ENCODE measurements around the gene DNAH10.

DNAH10 gene

DNA sequence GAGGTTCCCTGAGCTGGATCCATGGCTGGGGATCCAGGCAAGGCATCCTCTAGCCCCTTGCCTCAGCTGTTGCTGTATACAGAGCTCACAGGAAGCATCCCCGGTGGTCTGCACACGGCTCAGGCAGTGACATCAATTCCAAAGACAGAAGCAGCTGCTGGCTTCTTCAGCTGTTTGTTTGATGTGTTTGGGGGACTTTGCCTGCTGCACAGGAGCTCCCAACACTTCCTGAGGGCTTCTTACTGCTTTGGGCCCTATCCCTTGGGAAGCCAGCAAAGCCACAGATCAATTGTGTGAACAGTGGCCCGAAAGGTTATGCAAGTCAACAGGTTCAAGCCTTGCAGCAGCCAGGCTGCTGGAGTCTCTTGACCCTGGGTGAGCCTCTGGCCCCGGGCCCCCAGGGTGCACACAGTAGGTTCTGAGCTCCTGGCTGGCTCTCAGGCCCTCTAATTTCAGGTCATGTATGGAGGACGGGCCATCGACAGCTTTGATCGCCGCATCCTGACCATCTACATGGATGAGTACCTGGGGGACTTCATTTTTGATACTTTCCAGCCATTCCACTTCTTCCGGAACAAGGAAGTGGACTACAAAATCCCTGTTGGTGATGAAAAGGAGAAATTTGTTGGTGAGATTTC, 168.0 kb downstream of the DNAH10 start:
- Histone ChIP-seq H3K27me3 (ENCODE audit: insufficient read depth, insufficient read length) (no peaks in the 10 kb centered on the region), H3K4me1 (ENCODE audit: insufficient read depth, insufficient read length) (no peaks in the 10 kb centered on the region), H3K36me3 (ENCODE audit: insufficient read depth, insufficient read length, low read length) (no peaks in the 10 kb centered on the region), H3K9me3 (ENCODE audit: insufficient read depth, low read length) (no peaks in the 10 kb centered on the region), H3K9ac (ENCODE audit: insufficient read length, low read depth) (no peak overlapping the region), H3K4me3 (ENCODE audit: insufficient read length, low read depth) (no peak overlapping the region)
- DNase-seq (ENCODE audit: low read depth, low spot score): no peak
- TF ChIP-seq YY1 (IDR thresholded peaks at IDR 0.05; ENCODE audit: insufficient read depth, insufficient read length) (no peak), SUZ12 (IDR thresholded peaks at IDR 0.05; ENCODE audit: extremely low read depth, insufficient read depth, insufficient read length) (no peak)

DNA sequence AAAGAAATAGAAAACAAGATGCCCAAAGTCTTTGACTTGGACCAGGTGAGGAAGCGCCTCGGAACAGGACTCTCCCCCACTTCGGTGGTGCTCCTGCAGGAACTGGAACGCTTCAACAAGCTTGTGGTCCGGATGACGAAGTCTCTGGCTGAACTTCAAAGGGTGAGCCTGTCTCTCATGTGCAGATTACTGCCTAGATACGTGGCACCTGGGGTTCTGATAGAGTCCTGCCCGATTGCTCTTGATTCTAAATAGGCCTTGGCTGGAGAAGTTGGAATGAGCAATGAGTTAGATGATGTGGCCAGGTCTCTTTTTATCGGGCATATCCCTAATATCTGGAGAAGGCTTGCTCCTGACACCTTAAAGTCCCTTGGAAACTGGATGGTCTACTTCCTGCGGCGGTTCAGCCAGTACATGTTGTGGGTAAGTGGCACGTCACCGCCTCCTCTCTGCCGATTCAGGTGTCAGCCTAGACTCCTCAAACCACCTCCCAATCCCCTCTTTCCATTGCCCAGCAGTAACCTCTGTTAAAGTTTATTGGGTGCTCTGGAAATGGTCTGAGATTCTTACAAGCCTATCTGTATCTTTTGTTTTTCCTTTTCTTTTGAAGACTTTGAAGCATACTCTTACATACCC, 169.7 kb downstream of the DNAH10 start:
- no peak overlapping the region for H3K9ac ChIP-seq (ENCODE audit: insufficient read length, low read depth)
- H3K4me3 ChIP-seq (ENCODE audit: insufficient read length, low read depth): no peak overlapping the region
- no peaks in the 10 kb centered on the region for H3K4me1 ChIP-seq (ENCODE audit: insufficient read depth, insufficient read length)
- DNase-seq (ENCODE audit: low read depth, low spot score): no peak
- TF ChIP-seq SUZ12 (IDR thresholded peaks at IDR 0.05; ENCODE audit: extremely low read depth, insufficient read depth, insufficient read length): no peak
- H3K9me3 ChIP-seq (ENCODE audit: insufficient read depth, low read length): no peaks in the 10 kb centered on the region
- peaks cover 3% of the 10 kb centered on the region for H3K27me3 ChIP-seq (ENCODE audit: insufficient read depth, insufficient read length)
- H3K36me3 ChIP-seq (ENCODE audit: insufficient read depth, insufficient read length, low read length): peaks cover 5% of the 10 kb centered on the region

DNA sequence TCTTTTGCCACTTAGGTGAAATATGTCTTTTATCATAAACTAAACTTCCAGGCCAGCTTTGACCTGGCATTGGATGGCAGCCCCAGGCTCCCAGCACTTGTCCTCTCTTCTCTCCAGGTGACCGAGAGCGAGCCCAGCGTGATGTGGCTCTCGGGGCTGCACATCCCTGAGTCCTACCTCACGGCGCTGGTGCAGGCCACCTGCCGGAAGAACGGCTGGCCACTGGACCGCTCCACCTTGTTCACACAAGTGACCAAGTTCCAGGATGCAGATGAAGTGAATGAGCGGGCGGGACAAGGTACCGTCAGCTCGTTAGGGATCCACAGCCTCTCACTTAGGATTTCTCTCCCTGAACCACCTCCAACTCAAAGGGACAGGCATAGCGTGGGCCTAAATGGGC, 171.1 kb downstream of the DNAH10 start:
- Histone ChIP-seq H3K27me3 (ENCODE audit: insufficient read depth, insufficient read length) (peaks cover 3% of the 10 kb centered on the region), H3K4me3 (ENCODE audit: insufficient read length, low read depth) (no peak overlapping the region), H3K9me3 (ENCODE audit: insufficient read depth, low read length) (no peaks in the 10 kb centered on the region), H3K9ac (ENCODE audit: insufficient read length, low read depth) (no peak overlapping the region), H3K4me1 (ENCODE audit: insufficient read depth, insufficient read length) (peaks cover 1% of the 10 kb centered on the region), H3K36me3 (ENCODE audit: insufficient read depth, insufficient read length, low read length) (peaks cover 5% of the 10 kb centered on the region)
- no peak for DNase-seq (ENCODE audit: low read depth, low spot score)
- TF ChIP-seq ZNF274 (IDR thresholded peaks at IDR 0.05; ENCODE audit: low read depth, low read length): no peak
- no peak for TF ChIP-seq YY1 (IDR thresholded peaks at IDR 0.05; ENCODE audit: insufficient read depth, insufficient read length)
- no peak for TF ChIP-seq SUZ12 (IDR thresholded peaks at IDR 0.05; ENCODE audit: extremely low read depth, insufficient read depth, insufficient read length)

DNA sequence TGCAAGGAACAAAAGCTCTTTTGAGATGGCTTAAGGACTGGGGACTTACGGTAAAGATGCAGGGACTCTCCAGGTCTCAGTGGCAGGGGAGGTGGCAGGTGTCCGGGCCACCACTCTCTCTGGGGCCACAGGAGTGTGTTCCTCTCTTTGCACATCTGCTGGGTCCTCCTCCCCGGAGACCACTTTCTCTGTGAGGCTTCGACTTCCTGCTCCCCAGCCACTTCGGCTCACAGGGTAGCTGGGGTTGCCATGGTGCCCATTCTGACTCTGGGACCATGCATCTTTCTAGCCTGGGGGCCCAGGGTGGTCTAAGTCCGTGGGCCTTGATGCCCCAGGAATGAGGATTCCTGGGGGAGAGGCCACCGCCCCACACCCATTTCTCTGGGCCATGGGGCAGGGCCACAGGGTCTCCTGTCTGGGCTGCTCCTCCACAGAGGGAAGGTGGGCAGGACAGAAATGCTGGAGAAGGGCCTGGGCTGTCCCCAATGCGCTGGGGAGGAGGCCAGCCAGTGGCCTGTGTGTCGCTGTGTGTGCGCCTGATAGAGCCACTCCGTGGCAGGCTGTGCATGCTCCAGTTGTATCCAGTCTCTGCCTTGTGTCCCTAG, 172.0 kb downstream of the DNAH10 start:
- peaks cover 5% of the 10 kb centered on the region for H3K36me3 ChIP-seq (ENCODE audit: insufficient read depth, insufficient read length, low read length)
- no peak for TF ChIP-seq ZNF274 (IDR thresholded peaks at IDR 0.05; ENCODE audit: low read depth, low read length)
- DNase-seq (ENCODE audit: low read depth, low spot score): no peak
- H3K4me3 ChIP-seq (ENCODE audit: insufficient read length, low read depth): no peak overlapping the region
- H3K9me3 ChIP-seq (ENCODE audit: insufficient read depth, low read length): no peaks in the 10 kb centered on the region
- H3K9ac ChIP-seq (ENCODE audit: insufficient read length, low read depth): no peak overlapping the region
- peaks cover 3% of the 10 kb centered on the region for H3K27me3 ChIP-seq (ENCODE audit: insufficient read depth, insufficient read length)
- H3K4me1 ChIP-seq (ENCODE audit: insufficient read depth, insufficient read length): peaks cover 4% of the 10 kb centered on the region

DNA sequence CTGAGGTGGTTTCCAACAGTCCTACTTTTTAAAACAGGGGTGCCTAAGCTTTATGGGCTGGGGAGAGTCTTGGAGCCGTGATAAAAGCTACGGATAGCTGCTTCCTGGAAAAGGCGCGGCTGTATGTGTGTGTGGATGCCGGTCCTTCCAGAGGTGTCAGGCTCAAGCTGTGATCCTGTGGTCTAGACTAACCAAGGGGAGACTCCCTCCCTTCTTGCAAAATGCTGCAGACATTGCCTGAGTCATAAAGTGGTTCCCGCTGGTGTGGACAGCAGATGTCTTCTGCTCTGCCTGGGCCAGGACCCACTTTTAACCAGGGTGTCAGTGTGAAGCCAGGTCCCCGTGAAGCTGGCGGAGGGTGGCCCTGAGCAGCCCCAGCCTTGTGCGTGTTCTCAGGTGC, 172.7 kb downstream of the DNAH10 start:
- peaks cover 5% of the 10 kb centered on the region for H3K36me3 ChIP-seq (ENCODE audit: insufficient read depth, insufficient read length, low read length)
- no peak for DNase-seq (ENCODE audit: low read depth, low spot score)
- H3K9me3 ChIP-seq (ENCODE audit: insufficient read depth, low read length): no peaks in the 10 kb centered on the region
- H3K9ac ChIP-seq (ENCODE audit: insufficient read length, low read depth): no peak overlapping the region
- H3K4me3 ChIP-seq (ENCODE audit: insufficient read length, low read depth): no peak overlapping the region
- H3K27me3 ChIP-seq (ENCODE audit: insufficient read depth, insufficient read length): peaks cover 3% of the 10 kb centered on the region
- H3K4me1 ChIP-seq (ENCODE audit: insufficient read depth, insufficient read length): peaks cover 4% of the 10 kb centered on the region
- TF ChIP-seq ZNF274 (IDR thresholded peaks at IDR 0.05; ENCODE audit: low read depth, low read length): no peak
- no peak for TF ChIP-seq SUZ12 (IDR thresholded peaks at IDR 0.05; ENCODE audit: extremely low read depth, insufficient read depth, insufficient read length)
- no peak for TF ChIP-seq YY1 (IDR thresholded peaks at IDR 0.05; ENCODE audit: insufficient read depth, insufficient read length)

DNA sequence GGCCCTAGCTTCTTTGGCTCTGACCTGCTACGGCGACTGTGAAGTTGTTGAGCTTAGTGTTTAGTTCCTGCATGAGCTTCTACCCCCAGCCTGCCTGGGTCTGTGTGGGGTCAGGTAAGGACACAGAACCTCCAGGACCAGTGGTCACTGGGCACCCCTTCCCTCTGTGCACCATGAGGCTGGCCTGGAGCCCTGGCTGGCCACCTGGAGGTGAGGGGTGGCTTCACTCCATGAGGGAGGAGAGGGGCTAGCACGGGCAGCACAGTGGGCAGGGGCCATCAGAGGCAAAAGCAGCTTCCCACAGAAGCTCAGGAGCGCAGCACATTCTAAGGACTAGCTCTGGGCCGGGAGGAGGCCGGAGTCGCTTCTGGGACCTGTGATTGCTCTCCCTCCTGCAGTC, 173.9 kb downstream of the DNAH10 start:
- H3K36me3 ChIP-seq (ENCODE audit: insufficient read depth, insufficient read length, low read length): peaks cover 5% of the 10 kb centered on the region
- DNase-seq (ENCODE audit: low read depth, low spot score): no peak
- no peak overlapping the region for H3K4me3 ChIP-seq (ENCODE audit: insufficient read length, low read depth)
- TF ChIP-seq ZNF274 (IDR thresholded peaks at IDR 0.05; ENCODE audit: low read depth, low read length) (no peak), YY1 (IDR thresholded peaks at IDR 0.05; ENCODE audit: insufficient read depth, insufficient read length) (no peak), SUZ12 (IDR thresholded peaks at IDR 0.05; ENCODE audit: extremely low read depth, insufficient read depth, insufficient read length) (no peak)
- no peak overlapping the region for H3K9ac ChIP-seq (ENCODE audit: insufficient read length, low read depth)
- peaks cover under 1% of the 10 kb centered on the region; the same call in 1 of the 2 replicates for H3K9me3 ChIP-seq (ENCODE audit: insufficient read depth, low read length)
- peaks cover 3% of the 10 kb centered on the region for H3K27me3 ChIP-seq (ENCODE audit: insufficient read depth, insufficient read length)
- peaks cover 4% of the 10 kb centered on the region for H3K4me1 ChIP-seq (ENCODE audit: insufficient read depth, insufficient read length)

DNA sequence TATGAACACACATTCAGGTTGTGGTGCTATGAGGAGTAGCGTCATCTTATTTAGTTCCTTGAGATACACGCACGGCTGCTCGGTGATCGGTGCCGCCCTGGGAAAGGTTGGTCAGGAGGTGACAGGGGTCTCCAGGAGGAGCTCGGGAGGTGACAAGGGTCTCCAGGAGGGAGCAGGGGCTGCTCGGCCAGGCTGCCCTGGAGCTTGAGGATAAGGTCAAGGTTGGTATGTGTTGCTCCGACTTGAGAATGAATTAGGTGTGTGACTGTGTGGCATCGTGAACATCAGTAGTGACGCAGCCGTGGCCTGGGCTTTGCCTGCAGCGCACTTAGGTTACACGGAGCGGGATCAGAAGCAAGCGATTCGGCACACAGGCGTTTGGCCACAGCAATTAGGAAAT, 174.4 kb downstream of the DNAH10 start:
- H3K4me1 ChIP-seq (ENCODE audit: insufficient read depth, insufficient read length): peaks cover 4% of the 10 kb centered on the region
- no peak overlapping the region for H3K9ac ChIP-seq (ENCODE audit: insufficient read length, low read depth)
- peaks cover 5% of the 10 kb centered on the region; the same call in 1 of the 2 replicates for H3K9me3 ChIP-seq (ENCODE audit: insufficient read depth, low read length)
- H3K36me3 ChIP-seq (ENCODE audit: insufficient read depth, insufficient read length, low read length): peaks cover 5% of the 10 kb centered on the region
- H3K4me3 ChIP-seq (ENCODE audit: insufficient read length, low read depth): no peak overlapping the region
- peaks cover 3% of the 10 kb centered on the region for H3K27me3 ChIP-seq (ENCODE audit: insufficient read depth, insufficient read length)
- no peak for DNase-seq (ENCODE audit: low read depth, low spot score)
- no peak for TF ChIP-seq ZNF274 (IDR thresholded peaks at IDR 0.05; ENCODE audit: low read depth, low read length)
- no peak for TF ChIP-seq YY1 (IDR thresholded peaks at IDR 0.05; ENCODE audit: insufficient read depth, insufficient read length)
- no peak for TF ChIP-seq SUZ12 (IDR thresholded peaks at IDR 0.05; ENCODE audit: extremely low read depth, insufficient read depth, insufficient read length)
